Measurements from ENCODE around the gene FSTL3. TPM values are rescaled to one million over a fixed set of nuclear protein-coding genes. Genes with fewer than 3 reads are reported as not detected.

Gene FSTL3
- total and polyA plus RNA-seq, 2 of the 8 experiments (the other 6 are each of a cell fraction or from before 2014, with no cell fraction given): 8.1 to 11.8 TPM

- H2BK5ac ChIP-seq (ENCODE audit: low read depth, low read length): no peak overlapping the region
- H4K20me1 ChIP-seq (replicated peaks in 1 of 2; ENCODE audit: control insufficient read depth in 1 of 2, insufficient read depth in 2 of 2, low read length in 2 of 2): peaks cover 0 to 3% of the 10 kb centered on the region in 2 experiments
- H2BK20ac ChIP-seq (ENCODE audit: low read length): no peak overlapping the region
- TF ChIP-seq BCL11A (IDR thresholded peaks at IDR 0.05; ENCODE audit: low read depth in 2 of 2, low read length in 2 of 2): no peak
- no peak for TF ChIP-seq EZH2 (IDR thresholded peaks at IDR 0.05; ENCODE audit: low read depth, low read length, severe bottlenecking)
- TF ChIP-seq SRF (IDR thresholded peaks at IDR 0.05; ENCODE audit: low read depth, low read length): no peak
- TF ChIP-seq KDM1A (IDR thresholded peaks at IDR 0.05; ENCODE audit: borderline replicate concordance, low read length): 0 out of 2 replicates have a peak, but pooled peaks have one; percentile 30
- no peak for TF ChIP-seq CEBPB (IDR thresholded peaks at IDR 0.05; ENCODE audit: low read depth, low read length)
- POLR2A ChIA-PET (ENCODE audit: partially characterized antibody): interaction anchor here (0.8 kb wide), 1 partner anchor 12 kb away, joined by 4 read pairs; no protein-coding TSS in a partner anchor
- no peaks in the 10 kb centered on the region; the same call in none of the 2 replicates for H3K79me1 ChIP-seq (ENCODE audit: low read depth, low read length)
- H2BK12ac ChIP-seq (ENCODE audit: low read depth, low read length): no peak overlapping the region
- H3K18ac ChIP-seq (ENCODE audit: extremely low read depth, low read length): no peak overlapping the region
- peaks cover 0 to 2% (median 0%) of the 10 kb centered on the region in 4 experiments; a peak in 2 of 7 replicates for H3K27me3 ChIP-seq (replicated peaks in 1 of 4; ENCODE audit: control insufficient read depth in 3 of 4, extremely low read depth in 1 of 4, insufficient read depth in 3 of 4, low read length in 3 of 4)
- no peak overlapping the region for H3K27ac ChIP-seq (ENCODE audit: low read depth, low read length)
- CTCF ChIA-PET (ENCODE audit: partially characterized antibody): interaction anchor here (1.5 kb wide), 1 partner anchor 39 kb away, joined by 4 read pairs; no protein-coding TSS in a partner anchor
- no peak overlapping the region for H3K9ac ChIP-seq (replicated peaks in 1 of 4; ENCODE audit: extremely low read depth in 1 of 4, low read depth in 3 of 4, low read length in 3 of 4)
- H2AK5ac ChIP-seq (ENCODE audit: low read depth, low read length): no peak overlapping the region
- H4K5ac ChIP-seq (ENCODE audit: insufficient read length, low read depth, low read length): no peak overlapping the region
- peak in 1 of 2 experiments; percentile 59 for DNase-seq (ENCODE audit: low read depth in 1 of 2, low spot score in 2 of 2)
- no peaks in the 10 kb centered on the region for H3K23me2 ChIP-seq (ENCODE audit: low read depth, low read length)
- no peaks in the 10 kb centered on the region for H3K79me2 ChIP-seq (ENCODE audit: control insufficient read depth in 1 of 2, insufficient read depth in 2 of 2, low read length in 2 of 2)
- no peak for FAIRE-seq
- 70% methylated on average over 37 of the region's 79 CpGs; no CpG with 5 or more reads in 1 of the 2 experiments for WGBS, 2 experiments (ENCODE audit: extremely low coverage in 1 of 2, insufficient coverage in 1 of 2, insufficient read length in 1 of 2, insufficient replicate concordance in 2 of 2, low coverage in 1 of 2, low lambda C conversion rate in 2 of 2, missing lambda C conversion rate in 1 of 2)
- no peak overlapping the region for H3K14ac ChIP-seq (ENCODE audit: insufficient read length)
- H4K8ac ChIP-seq (ENCODE audit: extremely low read depth, insufficient read depth, low read length): no peak overlapping the region
- H3K4ac ChIP-seq (replicated peaks; ENCODE audit: insufficient read length, low read depth, low read length): no peak overlapping the region
- no peak overlapping the region for H3K56ac ChIP-seq (replicated peaks; ENCODE audit: insufficient read length, low read depth, low read length)
- no peak overlapping the region for H2BK15ac ChIP-seq (ENCODE audit: low read length)
- H4K91ac ChIP-seq (replicated peaks; ENCODE audit: insufficient read length, low read length): peak overlapping the region; percentile 65
- no peak overlapping the region for H2BK120ac ChIP-seq (replicated peaks; ENCODE audit: low read depth, low read length)
- H3K23ac ChIP-seq (ENCODE audit: insufficient read length): no peak overlapping the region
- H3K4me1 ChIP-seq (replicated peaks in 1 of 4; ENCODE audit: control insufficient read depth in 3 of 4, insufficient read depth in 4 of 4, low read length in 3 of 4): peaks cover 0 to 8% (median 5%) of the 10 kb centered on the region in 4 experiments; a peak in 4 of 7 replicates
- H2AFZ ChIP-seq (ENCODE audit: low read length): no peak overlapping the region
- no peak overlapping the region for H3K4me2 ChIP-seq (ENCODE audit: insufficient read depth in 1 of 2, low read depth in 2 of 2, low read length in 2 of 2)
- H3K9me3 ChIP-seq (ENCODE audit: insufficient read depth in 2 of 2, low read depth in 1 of 2, low read length in 1 of 2): peaks cover 4 to 6% of the 10 kb centered on the region in 2 experiments; a peak in 2 of 4 replicates
- no peaks in the 10 kb centered on the region for H3K36me3 ChIP-seq (ENCODE audit: control insufficient read depth in 2 of 4, insufficient read depth in 4 of 4, low read length in 3 of 4)
- no peak overlapping the region for H3K4me3 ChIP-seq (ENCODE audit: extremely low read depth in 1 of 4, insufficient read depth in 2 of 4, low read depth in 3 of 4, low read length in 4 of 4)
Observed at GRCh38 chr19:719636-720344, 43.6 kb downstream of the FSTL3 start.
